Measurements from ENCODE around the gene RXRA.

RXRA gene

GRCh38 chr9:134403682-134404301 lies 77.5 kb downstream of the RXRA start:
- DNase-seq = peak; percentile 40 to 49

GRCh38 chr9:134404376-134405358 lies 78.4 kb downstream of the RXRA start:
- DNase-seq = peak in 1 of 2 donors; percentile 30

- peak in 1 of 2 donors; percentile 18 for DNase-seq
These were observed 79.3 kb downstream of the RXRA start for GRCh38 chr9:134405527-134405926.

GRCh38 chr9:134406366-134407120 lies 80.3 kb downstream of the RXRA start:
- peak in 1 of 2 donors; percentile 46 for DNase-seq

GRCh38 chr9:134407121-134407779 lies 81.0 kb downstream of the RXRA start:
- DNase-seq = peak; percentile 85 to 89

GRCh38 chr9:134408389-134408788 lies 82.1 kb downstream of the RXRA start:
- no peak for DNase-seq

GRCh38 chr9:134408939-134409737 lies 82.9 kb downstream of the RXRA start:
- DNase-seq = peak; percentile 19 to 30

GRCh38 chr9:134410071-134410834 lies 84.0 kb downstream of the RXRA start:
- DNase-seq = no peak

- DNase-seq = no peak
These were observed 84.6 kb downstream of the RXRA start for GRCh38 chr9:134410835-134411217.

GRCh38 chr9:134411440-134412297 lies 85.4 kb downstream of the RXRA start:
- DNase-seq = no peak

- no peak for DNase-seq
These were observed 86.0 kb downstream of the RXRA start for GRCh38 chr9:134412298-134412711.

- DNase-seq = no peak
These were observed 87.0 kb downstream of the RXRA start for GRCh38 chr9:134413112-134413715.

GRCh38 chr9:134413890-134414623 lies 87.8 kb downstream of the RXRA start:
- DNase-seq = no peak

GRCh38 chr9:134414900-134415425 lies 88.7 kb downstream of the RXRA start:
- DNase-seq = no peak

- no peak for DNase-seq
These were observed 90.2 kb downstream of the RXRA start for GRCh38 chr9:134416385-134417015.

GRCh38 chr9:134418354-134418753 lies 92.1 kb downstream of the RXRA start:
- no peak for DNase-seq

GRCh38 chr9:134419000-134419683 lies 92.9 kb downstream of the RXRA start:
- no peak for DNase-seq
